RPMI7951 (cell line): ENCODE measurements around the gene SLC6A18. TPM values are rescaled to one million over a fixed set of nuclear protein-coding genes. Genes with fewer than 3 reads are reported as not detected.
"Not testable (repeated sequence)": the region's sequence is repeated elsewhere in the genome, so short reads cannot be mapped to it uniquely, and the experiment has no call there.

Experiments used
- DNase-seq: peaks from one replicate; pipeline ENCODE4 v3.0.0-alpha.2; 2012; ENCODE audit warnings: low read depth
- total RNA-seq: library from RNA; depleted of rRNA; stranded (reverse); fragments of >200 nt; shearing (Covaris generic); gene quantifications from 2 replicates; pipeline ENCODE4 v1.2.3, GENCODE V29; 2014

The SLC6A18 gene
- total RNA-seq, 1 experiment from 2014 or later: not detected

- not testable (repeated sequence) for DNase-seq
These were observed 50.5 kb downstream of the SLC6A18 start for GRCh38 chr5:1275397-1276391.

- no peak for DNase-seq
These were observed 51.7 kb downstream of the SLC6A18 start for GRCh38 chr5:1276930-1277329.

- no peak for DNase-seq
These were observed 52.1 kb downstream of the SLC6A18 start for GRCh38 chr5:1277331-1277730.

GRCh38 chr5:1277781-1278180 is 52.6 kb downstream of the SLC6A18 start:
- no peak for DNase-seq

- no peak for DNase-seq
These were observed 53.0 kb downstream of the SLC6A18 start for GRCh38 chr5:1278216-1278615.

GRCh38 chr5:1278656-1279442 is 53.7 kb downstream of the SLC6A18 start:
- no peak for DNase-seq

- no peak for DNase-seq
These were observed 54.4 kb downstream of the SLC6A18 start for GRCh38 chr5:1279443-1280151.

GRCh38 chr5:1280177-1281037 is 55.2 kb downstream of the SLC6A18 start:
- DNase-seq: no peak

- no peak for DNase-seq
These were observed 56.1 kb downstream of the SLC6A18 start for GRCh38 chr5:1281038-1281882.

GRCh38 chr5:1282131-1282992 is 57.2 kb downstream of the SLC6A18 start:
- DNase-seq: no peak

- not testable (repeated sequence) for DNase-seq
These were observed 58.0 kb downstream of the SLC6A18 start for GRCh38 chr5:1282993-1283728.

- DNase-seq: not testable (repeated sequence)
These were observed 58.5 kb downstream of the SLC6A18 start for GRCh38 chr5:1283729-1284041.

GRCh38 chr5:1284336-1284970 is 59.3 kb downstream of the SLC6A18 start:
- not testable (repeated sequence) for DNase-seq

GRCh38 chr5:1285141-1285540 is 60.0 kb downstream of the SLC6A18 start:
- DNase-seq: no peak

- no peak for DNase-seq
These were observed 60.7 kb downstream of the SLC6A18 start for GRCh38 chr5:1285883-1286291.

- DNase-seq: no peak
These were observed 63.5 kb downstream of the SLC6A18 start for GRCh38 chr5:1288439-1289335.

- not testable (repeated sequence) for DNase-seq
These were observed 64.4 kb downstream of the SLC6A18 start for GRCh38 chr5:1289559-1289958.
